PC-3 (cell line): ENCODE results near the gene WDR11.

Source experiments
- EZH2 ChIP-seq: fragments of 300-600 bp; sonication (generic); IDR thresholded peaks from one replicate; pipeline ENCODE4 v1.6.1; 2017; ENCODE audit warnings: antibody characterized with exemption, mild to moderate bottlenecking, low read length; ENCODE audit not compliant: unreplicated experiment
- EZH2phosphoT487 ChIP-seq: fragments of 300-600 bp; sonication (generic); IDR thresholded peaks from 2 replicates; pipeline ENCODE4 v1.6.1; 2018; ENCODE audit warnings: mild to moderate bottlenecking, antibody characterized with exemption, low read length, borderline replicate concordance
- TF ChIP-seq, protein P1 (sequence below): fragments of 300-600 bp; sonication (generic); conservative IDR thresholded peaks from 2 replicates; pipeline ENCODE4 v1.5.1; 2017; ENCODE audit warnings: antibody characterized with exemption, low read depth, mild to moderate bottlenecking, low read length

GRCh38 chr10:120850911-120851865, at the start of gene WDR11:
- TF ChIP-seq, protein P1, sequence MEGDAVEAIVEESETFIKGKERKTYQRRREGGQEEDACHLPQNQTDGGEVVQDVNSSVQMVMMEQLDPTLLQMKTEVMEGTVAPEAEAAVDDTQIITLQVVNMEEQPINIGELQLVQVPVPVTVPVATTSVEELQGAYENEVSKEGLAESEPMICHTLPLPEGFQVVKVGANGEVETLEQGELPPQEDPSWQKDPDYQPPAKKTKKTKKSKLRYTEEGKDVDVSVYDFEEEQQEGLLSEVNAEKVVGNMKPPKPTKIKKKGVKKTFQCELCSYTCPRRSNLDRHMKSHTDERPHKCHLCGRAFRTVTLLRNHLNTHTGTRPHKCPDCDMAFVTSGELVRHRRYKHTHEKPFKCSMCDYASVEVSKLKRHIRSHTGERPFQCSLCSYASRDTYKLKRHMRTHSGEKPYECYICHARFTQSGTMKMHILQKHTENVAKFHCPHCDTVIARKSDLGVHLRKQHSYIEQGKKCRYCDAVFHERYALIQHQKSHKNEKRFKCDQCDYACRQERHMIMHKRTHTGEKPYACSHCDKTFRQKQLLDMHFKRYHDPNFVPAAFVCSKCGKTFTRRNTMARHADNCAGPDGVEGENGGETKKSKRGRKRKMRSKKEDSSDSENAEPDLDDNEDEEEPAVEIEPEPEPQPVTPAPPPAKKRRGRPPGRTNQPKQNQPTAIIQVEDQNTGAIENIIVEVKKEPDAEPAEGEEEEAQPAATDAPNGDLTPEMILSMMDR, result no peak
- no peak for TF ChIP-seq EZH2
- TF ChIP-seq EZH2phosphoT487, result no peak
